Skeletal muscle satellite cell (primary cell): Measurements from ENCODE around the gene SCYGR4.
"Not testable (repeated sequence)": the region's sequence is repeated elsewhere in the genome, so short reads cannot be mapped to it uniquely, and the experiment has no call there.

Experiments
- H3K27me3 ChIP-seq: 2 replicates; pipeline ENCODE4 v1.7.0; 2013; ENCODE audit warnings: low read length; ENCODE audit not compliant: control insufficient read depth, insufficient read depth
- H3K36me3 ChIP-seq: 2 replicates; pipeline ENCODE4 v1.7.0; 2013; ENCODE audit warnings: mild to moderate bottlenecking, control low read depth, low read length; ENCODE audit not compliant: insufficient read depth
- H3K4me1 ChIP-seq: 2 replicates; pipeline ENCODE4 v1.7.0; 2013; ENCODE audit warnings: low read length; ENCODE audit not compliant: control insufficient read depth, insufficient read depth
- H3K4me2 ChIP-seq: 2 replicates; pipeline ENCODE4 v1.7.0; 2013; ENCODE audit warnings: mild to moderate bottlenecking, low read length
- H3K4me3 ChIP-seq: 2 replicates; pipeline ENCODE4 v1.7.0; 2013; ENCODE audit warnings: low read length
- H3K9ac ChIP-seq: 2 replicates; pipeline ENCODE4 v1.7.0; 2013; ENCODE audit warnings: mild to moderate bottlenecking, low read depth, low read length, moderate library complexity
- H3K9me3 ChIP-seq: replicated peaks from 2 replicates; pipeline ENCODE4 v1.7.0; 2013; ENCODE audit warnings: mild to moderate bottlenecking, control low read depth, low read length

The SCYGR4 gene

GRCh38 chr2:227597036-227597435 is 20.3 kb upstream of the SCYGR4 start:
- Histone ChIP-seq H3K4me2 (no peak overlapping the region), H3K27me3 (no peaks in the 10 kb centered on the region), H3K9ac (no peak overlapping the region), H3K36me3 (no peaks in the 10 kb centered on the region), H3K9me3 (no peaks in the 10 kb centered on the region), H3K4me1 (no peaks in the 10 kb centered on the region), H3K4me3 (no peak overlapping the region)

GRCh38 chr2:227597998-227598397 is 19.3 kb upstream of the SCYGR4 start:
- Histone ChIP-seq H3K9ac (no peak overlapping the region), H3K4me3 (no peak overlapping the region), H3K36me3 (no peaks in the 10 kb centered on the region), H3K4me2 (no peak overlapping the region), H3K27me3 (no peaks in the 10 kb centered on the region), H3K9me3 (no peaks in the 10 kb centered on the region), H3K4me1 (no peaks in the 10 kb centered on the region)

- not testable (repeated sequence) for H3K9me3 ChIP-seq, H3K4me1 ChIP-seq, H3K36me3 ChIP-seq, H3K9ac ChIP-seq, H3K4me3 ChIP-seq, H3K27me3 ChIP-seq, H3K4me2 ChIP-seq
Measured at GRCh38 chr2:227598835-227599503, 18.3 kb upstream of the SCYGR4 start, which contains the start of gene SCYGR2. SCYGR2 (plus strand) TSS chr2:227598893; CDS start chr2:227598893, 0 bp downstream.

GRCh38 chr2:227602358-227602757 is 14.9 kb upstream of the SCYGR4 start:
- no peaks in the 10 kb centered on the region for H3K4me1 ChIP-seq

GRCh38 chr2:227606476-227606875 is 10.8 kb upstream of the SCYGR4 start:
- H3K9me3 ChIP-seq: no peaks in the 10 kb centered on the region

More at GRCh38 chr2:227602358-227602757, 14.9 kb upstream of the SCYGR4 start:
- H3K9ac ChIP-seq: no peak overlapping the region
- no peaks in the 10 kb centered on the region for H3K36me3 ChIP-seq
- H3K9me3 ChIP-seq: no peaks in the 10 kb centered on the region
- H3K4me2 ChIP-seq: no peak overlapping the region
- H3K27me3 ChIP-seq: no peaks in the 10 kb centered on the region
- H3K4me3 ChIP-seq: no peak overlapping the region

DNA sequence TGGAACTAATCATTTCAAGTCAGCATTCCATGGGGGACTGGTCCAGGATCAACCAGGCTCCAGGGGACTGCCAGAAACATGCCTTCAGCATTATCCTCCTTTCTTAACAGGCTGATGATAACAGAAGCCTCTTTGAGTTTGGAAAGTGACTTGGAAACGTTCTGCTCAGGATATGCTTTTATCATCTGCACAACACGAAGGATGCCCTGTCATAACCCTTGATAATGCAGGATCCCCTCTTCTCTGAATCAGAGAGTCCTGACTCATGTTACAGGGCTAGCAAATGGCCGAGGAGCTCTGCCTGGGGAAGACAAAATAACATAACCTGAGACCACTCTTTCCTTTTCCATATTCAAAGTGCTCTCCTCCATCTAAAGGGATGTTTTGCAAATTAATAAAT is 9.4 kb upstream of the SCYGR4 start:
- Histone ChIP-seq H3K4me1 (no peaks in the 10 kb centered on the region), H3K9me3 (no peaks in the 10 kb centered on the region), H3K4me3 (no peak overlapping the region), H3K27me3 (no peaks in the 10 kb centered on the region), H3K4me2 (no peak overlapping the region), H3K36me3 (no peaks in the 10 kb centered on the region), H3K9ac (no peak overlapping the region)

More at GRCh38 chr2:227606476-227606875, 10.8 kb upstream of the SCYGR4 start:
- Histone ChIP-seq H3K4me3 (no peak overlapping the region), H3K27me3 (no peaks in the 10 kb centered on the region), H3K4me2 (no peak overlapping the region), H3K9ac (no peak overlapping the region), H3K36me3 (no peaks in the 10 kb centered on the region), H3K4me1 (no peaks in the 10 kb centered on the region)

- Histone ChIP-seq H3K9ac (no peak overlapping the region), H3K36me3 (no peaks in the 10 kb centered on the region), H3K27me3 (no peaks in the 10 kb centered on the region), H3K4me3 (no peak overlapping the region), H3K4me1 (no peaks in the 10 kb centered on the region), H3K4me2 (no peak overlapping the region), H3K9me3 (no peaks in the 10 kb centered on the region)
Measured at GRCh38 chr2:227608561-227609338, 8.5 kb upstream of the SCYGR4 start.

DNA sequence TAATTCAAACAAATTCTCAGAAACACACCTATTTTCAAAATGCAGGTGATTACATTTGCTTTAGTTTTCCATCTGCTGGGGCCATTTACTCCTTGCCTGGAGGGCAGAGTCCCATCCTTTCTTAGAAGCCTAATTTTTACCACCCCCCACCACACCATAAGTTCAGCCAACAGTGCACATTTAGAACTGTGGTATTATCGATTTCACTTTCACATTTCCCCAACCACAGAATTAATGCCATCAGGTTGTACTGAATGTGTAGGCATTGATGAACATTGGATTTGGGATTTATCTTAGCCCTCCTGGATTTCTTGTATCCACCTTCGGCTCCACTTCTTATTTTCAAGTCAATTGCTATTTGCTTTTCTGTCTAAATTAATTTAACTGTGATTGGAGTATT is 7.2 kb upstream of the SCYGR4 start:
- no peaks in the 10 kb centered on the region for H3K27me3 ChIP-seq
- no peaks in the 10 kb centered on the region for H3K36me3 ChIP-seq
- no peak overlapping the region for H3K4me2 ChIP-seq
- H3K9me3 ChIP-seq: no peaks in the 10 kb centered on the region
- H3K4me3 ChIP-seq: no peak overlapping the region
- H3K9ac ChIP-seq: no peak overlapping the region
- no peaks in the 10 kb centered on the region for H3K4me1 ChIP-seq

DNA sequence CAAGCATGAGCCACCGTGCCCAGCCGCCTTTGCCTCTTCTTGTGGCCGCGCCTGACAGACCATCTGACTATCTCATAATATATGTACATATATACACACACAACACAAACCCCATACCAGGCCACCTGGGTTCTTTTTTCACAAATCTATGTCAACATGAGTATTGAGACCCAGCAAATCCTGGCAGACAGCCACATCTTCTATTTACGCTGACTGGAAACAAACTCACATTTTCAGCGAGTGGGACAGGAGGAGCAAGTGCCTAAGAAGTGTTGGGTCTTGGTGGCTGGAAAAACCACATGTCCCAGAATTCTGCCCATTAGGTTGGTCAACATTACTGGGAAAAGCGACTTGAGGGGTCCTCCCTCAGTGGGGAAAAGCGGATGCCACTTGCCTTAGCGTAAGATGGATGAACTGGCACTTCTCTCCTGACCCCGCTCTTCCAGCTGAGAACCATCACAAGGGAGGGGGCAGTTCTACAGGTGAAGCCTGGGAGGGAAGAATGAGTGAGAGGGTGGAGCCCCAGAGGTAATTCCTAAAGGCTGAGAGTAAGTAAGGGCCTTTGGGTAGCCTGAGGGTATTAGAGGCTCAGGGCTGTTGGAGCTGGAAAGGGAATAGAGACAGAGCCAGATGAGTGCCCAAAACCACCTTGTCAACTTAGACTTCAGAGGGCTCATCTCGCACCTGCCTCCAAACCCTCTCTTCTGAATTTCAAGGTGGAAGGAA is 4.6 kb upstream of the SCYGR4 start:
- Histone ChIP-seq H3K9me3 (no peaks in the 10 kb centered on the region), H3K4me3 (no peak overlapping the region), H3K36me3 (no peaks in the 10 kb centered on the region)

GRCh38 chr2:227613272-227613660 is 4.0 kb upstream of the SCYGR4 start:
- no peak overlapping the region for H3K4me2 ChIP-seq
- H3K4me3 ChIP-seq: no peak overlapping the region
- no peaks in the 10 kb centered on the region for H3K4me1 ChIP-seq
- H3K27me3 ChIP-seq: peaks cover 8% of the 10 kb centered on the region
- no peak overlapping the region for H3K9ac ChIP-seq
- no peaks in the 10 kb centered on the region for H3K36me3 ChIP-seq
- H3K9me3 ChIP-seq: no peaks in the 10 kb centered on the region

More for the DNA sequence above, 4.6 kb upstream of the SCYGR4 start:
- H3K9ac ChIP-seq: no peak overlapping the region
- H3K4me1 ChIP-seq: no peaks in the 10 kb centered on the region
- H3K4me2 ChIP-seq: no peak overlapping the region
- H3K27me3 ChIP-seq: peaks cover 8% of the 10 kb centered on the region

DNA sequence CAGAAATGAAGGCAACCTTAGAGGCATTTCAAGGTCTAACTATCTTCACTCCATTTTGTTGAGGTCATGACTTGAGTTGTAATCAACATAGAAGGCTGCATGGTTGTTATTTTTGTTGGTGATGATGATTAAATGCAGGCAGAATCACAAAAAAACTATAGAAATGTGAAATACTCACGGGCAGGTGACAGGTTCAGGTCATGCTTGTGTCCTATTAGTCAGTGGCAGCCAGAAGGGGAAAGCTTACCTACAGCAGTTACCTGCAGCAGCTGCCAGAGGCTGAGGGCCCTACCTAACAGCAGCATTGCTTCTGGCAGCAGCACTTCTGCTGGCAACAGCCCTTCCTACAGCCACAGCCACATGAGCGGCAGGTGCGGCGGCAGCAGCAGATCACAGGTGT is 3.1 kb upstream of the SCYGR4 start:
- H3K4me1 ChIP-seq: no peaks in the 10 kb centered on the region
- H3K4me3 ChIP-seq: no peak overlapping the region
- no peaks in the 10 kb centered on the region for H3K9me3 ChIP-seq
- H3K36me3 ChIP-seq: no peaks in the 10 kb centered on the region
- no peak overlapping the region for H3K4me2 ChIP-seq
- peaks cover 8% of the 10 kb centered on the region for H3K27me3 ChIP-seq
- no peak overlapping the region for H3K9ac ChIP-seq
